IMR-90 (cell line): ENCODE results near the gene AWAT2. TPM values are rescaled to one million over a fixed set of nuclear protein-coding genes. Genes with fewer than 3 reads are reported as not detected.

Source experiments
- ATAC-seq: fragments of 200-7000 bp; cut with Tn5 transposase; 2 replicates; pipeline ENCODE4 v1.9.1; 2020; ENCODE audit warnings: low read depth, mild to moderate bottlenecking, moderate library complexity
- BruUV-seq: library from RNA; stranded (reverse); fragments of 400-500 nt; replicated peaks from 2 replicates; lab custom pipeline; 2021; lab: Mats Ljungman, UMichigan
- CTCF ChIA-PET: fragments of 300-600 bp; formaldehyde crosslinking; extraction: SDS; loops from one replicate; lab custom pipeline; 2021; ENCODE audit warnings: antibody characterized with exemption; lab: Yijun Ruan, JAX
- POLR2A ChIA-PET: fragments of 300-600 bp; sonication (Branson Sonifier 250); formaldehyde crosslinking; loops from one replicate; lab custom pipeline; 2022; ENCODE audit warnings: antibody characterized with exemption; ENCODE audit not compliant: unreplicated experiment; lab: Charles Lee
- DNase-seq: peaks from one replicate; pipeline ENCODE4 v3.0.0; 2013
- H2AFZ ChIP-seq: replicated peaks from 2 replicates; pipeline ENCODE3; 2013; ENCODE audit warnings: low read length, mild to moderate bottlenecking; ENCODE audit not compliant: poor library complexity
- H2AK5ac ChIP-seq: 2 replicates; pipeline ENCODE4 v1.6.1; 2013; ENCODE audit warnings: low read depth, low read length, inconsistent platforms
- H2AK9ac ChIP-seq: replicated peaks from 2 replicates; pipeline ENCODE3; 2013; ENCODE audit warnings: mild to moderate bottlenecking, low read depth, low read length, moderate library complexity; ENCODE audit not compliant: poor library complexity
- H2BK120ac ChIP-seq: 2 replicates; pipeline ENCODE4 v1.6.1; 2013; ENCODE audit warnings: low read depth, low read length, inconsistent platforms
- H2BK15ac ChIP-seq: 3 replicates; pipeline ENCODE4 v1.6.1; 2013; ENCODE audit warnings: low read depth, low read length, inconsistent platforms
- H2BK20ac ChIP-seq: 2 replicates; pipeline ENCODE4 v1.6.1; 2013; ENCODE audit warnings: low read depth, mild to moderate bottlenecking, inconsistent platforms, low read length, moderate library complexity
- H2BK5ac ChIP-seq: 2 replicates; pipeline ENCODE4 v1.6.1; 2013; ENCODE audit warnings: mild to moderate bottlenecking, low read depth, low read length, inconsistent platforms; ENCODE audit not compliant: poor library complexity, severe bottlenecking
- H3K14ac ChIP-seq: replicated peaks from 2 replicates; pipeline ENCODE4 v1.6.1; 2013; ENCODE audit warnings: low read depth, low read length, inconsistent platforms
- H3K18ac ChIP-seq: 2 replicates; pipeline ENCODE4 v1.6.1; 2013; ENCODE audit warnings: low read depth, low read length, control low read depth
- H3K23ac ChIP-seq: 2 replicates; pipeline ENCODE4 v1.6.1; 2013; ENCODE audit warnings: low read depth, low read length, inconsistent platforms
- H3K27ac ChIP-seq: 2 replicates; pipeline ENCODE4 v1.5.1; 2013; ENCODE audit warnings: mild to moderate bottlenecking, control low read depth, low read length; ENCODE audit not compliant: insufficient read depth
- H3K27me3 ChIP-seq: 2 replicates; pipeline ENCODE4 v1.6.1; 2013; ENCODE audit warnings: low read length; ENCODE audit not compliant: control insufficient read depth, insufficient read depth
- H3K36me3 ChIP-seq: 2 replicates; pipeline ENCODE4 v1.6.1; 2013; ENCODE audit warnings: low read length, mixed read lengths; ENCODE audit not compliant: control insufficient read depth, insufficient read depth
- H3K4ac ChIP-seq: 2 replicates; pipeline ENCODE4 v1.6.1; 2013; ENCODE audit warnings: low read depth, low read length, inconsistent platforms
- H3K4me1 ChIP-seq: 2 replicates; pipeline ENCODE4 v1.6.1; 2013; ENCODE audit warnings: low read length, mixed read lengths; ENCODE audit not compliant: control insufficient read depth, insufficient read depth
- H3K4me2 ChIP-seq: 2 replicates; pipeline ENCODE4 v1.6.1; 2013; ENCODE audit warnings: low read depth, mild to moderate bottlenecking, control low read depth, low read length, moderate library complexity
- H3K4me3 ChIP-seq: 2 replicates; pipeline ENCODE4 v1.5.1; 2013; ENCODE audit warnings: low read depth, mild to moderate bottlenecking, control low read depth, low read length, moderate library complexity; ENCODE audit not compliant: insufficient read depth
- H3K56ac ChIP-seq: 2 replicates; pipeline ENCODE4 v1.6.1; 2013; ENCODE audit warnings: low read length, inconsistent platforms; ENCODE audit not compliant: insufficient read depth; ENCODE audit errors: extremely low read depth
- H3K79me1 ChIP-seq, 2 experiments: 2 replicates each; pipeline ENCODE4 v1.6.1; 2013; ENCODE audit warnings: low read length in 2 of 2, inconsistent platforms in 1 of 2, low read depth in 1 of 2
- H3K9ac ChIP-seq: 2 replicates; pipeline ENCODE4 v1.6.1; 2013; ENCODE audit warnings: low read depth, low read length, control low read depth
- H3K9me1 ChIP-seq: 2 replicates; pipeline ENCODE4 v1.6.1; 2013; ENCODE audit warnings: low read length, inconsistent platforms; ENCODE audit not compliant: insufficient read depth
- H3K9me3 ChIP-seq: 2 replicates; pipeline ENCODE4 v1.6.1; 2013; ENCODE audit warnings: low read length; ENCODE audit not compliant: control insufficient read depth, insufficient read depth
- H4K20me1 ChIP-seq: 2 replicates; pipeline ENCODE4 v1.6.1; 2013; ENCODE audit warnings: low read length, inconsistent platforms; ENCODE audit not compliant: insufficient read depth
- H4K5ac ChIP-seq: 2 replicates; pipeline ENCODE4 v1.6.1; 2013; ENCODE audit warnings: mild to moderate bottlenecking, low read depth, low read length, control low read depth
- H4K8ac ChIP-seq, 2 experiments: 2 replicates each; pipeline ENCODE4 v1.6.1; 2013; ENCODE audit warnings: low read depth in 2 of 2, low read length in 2 of 2, control low read depth in 1 of 2, inconsistent platforms in 1 of 2
- H4K91ac ChIP-seq: 2 replicates; pipeline ENCODE4 v1.6.1; 2013; ENCODE audit warnings: low read depth, low read length, inconsistent platforms; ENCODE audit not compliant: insufficient read depth
- BHLHE40 ChIP-seq: fragments of 150-350 bp; IDR thresholded peaks from 2 replicates; pipeline ENCODE4 v1.6.1; 2016; ENCODE audit warnings: mild to moderate bottlenecking, low read depth, low read length
- CHD1 ChIP-seq: IDR thresholded peaks from 2 replicates; pipeline ENCODE4 v1.6.1; 2012; ENCODE audit warnings: low read depth, low read length, improper control_type of control experiment
- FOS ChIP-seq: fragments of 150-350 bp; IDR thresholded peaks from 2 replicates; pipeline ENCODE4 v1.6.1; 2016; ENCODE audit warnings: low read depth, low read length
- MXI1 ChIP-seq: IDR thresholded peaks from 2 replicates; pipeline ENCODE4 v1.6.1; 2012; ENCODE audit warnings: low read depth, mild to moderate bottlenecking, low read length, moderate library complexity, borderline replicate concordance
- POLR2A ChIP-seq: IDR thresholded peaks from 2 replicates; pipeline ENCODE4 v1.6.1; 2012; ENCODE audit warnings: mild to moderate bottlenecking, low read depth, low read length
- SMC3 ChIP-seq: fragments of 150-350 bp; IDR thresholded peaks from 2 replicates; pipeline ENCODE4 v1.6.1; 2016; ENCODE audit warnings: low read depth, mild to moderate bottlenecking, antibody characterized with exemption, low read length, moderate library complexity
- WGBS, 2 experiments: methylation state at CpG; one replicate each; pipeline versions ENCODE4 v1.1.5 to v1.1.7; 2013; ENCODE audit warnings: missing lambda C conversion rate in 2 of 2; ENCODE audit not compliant: insufficient read length in 1 of 2; ENCODE audit errors: extremely low coverage in 2 of 2; 5-methylcytosine and 5-hydroxymethylcytosine counted together
- dilution Hi-C: fragments of 300-500 bp; cut with HindIII; formaldehyde crosslinking; loops from one replicate; pipeline ENCODE4 v1.14.3; 2018; ENCODE audit warnings: low sequenced_read_pairs; ENCODE audit not compliant: unreplicated experiment
- in situ Hi-C: fragments of 300-500 bp; cut with MboI; formaldehyde crosslinking; loops from 3 replicates; pipeline ENCODE4 v1.14.3; 2019; ENCODE audit warnings: low sequenced_read_pairs, inconsistent platforms, mixed read lengths
- intact Hi-C: fragments of 100-400 bp; cut with micrococcal nuclease; formaldehyde crosslinking; loops from 2 replicates; pipeline ENCODE4 v1.10.0; 2022
- polyA plus RNA-seq, 3 experiments: library from polyadenylated mRNA; depleted of rRNA; stranded (reverse); fragments of >200 nt; gene quantifications; 2 replicates each; pipeline ENCODE4 v1.2.3, GENCODE V29; 2012; ENCODE audit warnings: low replicate concordance in 1 of 3
- total RNA-seq: library from RNA; depleted of rRNA; stranded (reverse); fragments of >200 nt; gene quantifications from 2 replicates; pipeline ENCODE4 v1.2.3, GENCODE V29; 2012
- TF ChIP-seq, protein P1 (sequence below): fragments of 150-350 bp; IDR thresholded peaks from 2 replicates; pipeline ENCODE4 v1.6.1; 2017; ENCODE audit warnings: mild to moderate bottlenecking, antibody characterized with exemption, low read length, low read depth
- TF ChIP-seq, protein P2 (sequence below): fragments of 150-350 bp; IDR thresholded peaks from 2 replicates; pipeline ENCODE4 v1.6.1; 2016; ENCODE audit warnings: low read depth, mild to moderate bottlenecking, low read length, moderate library complexity, borderline replicate concordance

Gene AWAT2
- total and polyA plus RNA-seq, 2 of the 4 experiments (the other 2 are of a cell fraction): under 0.01 TPM; not detected in 1

DNA sequence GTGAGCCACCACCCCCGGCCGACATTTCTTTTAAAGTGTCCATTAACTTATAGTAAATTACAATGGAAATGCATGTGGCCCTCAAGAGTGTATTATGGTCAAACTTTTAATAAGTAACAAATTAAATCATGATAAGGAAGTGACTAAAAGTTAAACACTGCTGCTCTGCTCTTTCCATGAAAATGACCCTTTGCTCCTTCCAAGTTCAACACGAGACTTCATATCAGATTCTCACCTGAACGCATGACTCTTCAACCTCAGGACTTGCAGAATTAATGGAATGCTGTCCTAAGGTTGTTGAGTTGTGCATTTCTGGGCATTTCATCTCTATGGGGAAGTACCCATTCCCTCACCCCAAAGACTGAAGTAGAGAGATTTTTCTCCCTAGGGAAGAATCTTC, 27.1 kb downstream of the AWAT2 start:
- no CpG with 5 or more reads among the region's 4 CpGs for WGBS, 2 experiments
- ATAC-seq: no peak

More for the DNA sequence above, 27.1 kb downstream of the AWAT2 start:
- Histone ChIP-seq H2BK15ac (no peak overlapping the region), H2AK9ac (no peak overlapping the region), H3K23ac (no peak overlapping the region), H3K9ac (no peak overlapping the region), H4K20me1 (no peaks in the 10 kb centered on the region), H2BK20ac (no peak overlapping the region), H3K27ac (no peak overlapping the region), H4K8ac (no peak overlapping the region), H2AFZ (no peak overlapping the region), H3K9me1 (no peaks in the 10 kb centered on the region), H3K27me3 (peaks cover 3% of the 10 kb centered on the region; the same call in 1 of the 2 replicates), H2BK5ac (no peak overlapping the region), H3K56ac (no peak overlapping the region), H3K36me3 (no peaks in the 10 kb centered on the region), H2AK5ac (no peak overlapping the region), H4K91ac (no peak overlapping the region), H3K14ac (no peak overlapping the region), H3K18ac (no peak overlapping the region), H2BK120ac (no peak overlapping the region), H3K79me1 (no peaks in the 10 kb centered on the region), H3K4ac (no peak overlapping the region), H3K4me1 (no peaks in the 10 kb centered on the region), H4K5ac (no peak overlapping the region), H3K4me2 (no peak overlapping the region), H3K4me3 (no peak overlapping the region), H3K9me3 (no peaks in the 10 kb centered on the region)
- no TSS peak for BruUV-seq
- intact Hi-C loops: no loop called here
- TF ChIP-seq CHD1 (no peak), POLR2A (no peak), MXI1 (no peak), SMC3 (no peak), FOS (no peak), BHLHE40 (no peak)
- TF ChIP-seq, protein P1, sequence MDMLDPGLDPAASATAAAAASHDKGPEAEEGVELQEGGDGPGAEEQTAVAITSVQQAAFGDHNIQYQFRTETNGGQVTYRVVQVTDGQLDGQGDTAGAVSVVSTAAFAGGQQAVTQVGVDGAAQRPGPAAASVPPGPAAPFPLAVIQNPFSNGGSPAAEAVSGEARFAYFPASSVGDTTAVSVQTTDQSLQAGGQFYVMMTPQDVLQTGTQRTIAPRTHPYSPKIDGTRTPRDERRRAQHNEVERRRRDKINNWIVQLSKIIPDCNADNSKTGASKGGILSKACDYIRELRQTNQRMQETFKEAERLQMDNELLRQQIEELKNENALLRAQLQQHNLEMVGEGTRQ: no peak
- TF ChIP-seq, protein P2, sequence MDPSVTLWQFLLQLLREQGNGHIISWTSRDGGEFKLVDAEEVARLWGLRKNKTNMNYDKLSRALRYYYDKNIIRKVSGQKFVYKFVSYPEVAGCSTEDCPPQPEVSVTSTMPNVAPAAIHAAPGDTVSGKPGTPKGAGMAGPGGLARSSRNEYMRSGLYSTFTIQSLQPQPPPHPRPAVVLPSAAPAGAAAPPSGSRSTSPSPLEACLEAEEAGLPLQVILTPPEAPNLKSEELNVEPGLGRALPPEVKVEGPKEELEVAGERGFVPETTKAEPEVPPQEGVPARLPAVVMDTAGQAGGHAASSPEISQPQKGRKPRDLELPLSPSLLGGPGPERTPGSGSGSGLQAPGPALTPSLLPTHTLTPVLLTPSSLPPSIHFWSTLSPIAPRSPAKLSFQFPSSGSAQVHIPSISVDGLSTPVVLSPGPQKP: no peak
- no peak for DNase-seq
- in situ Hi-C loops: no loop called here
- POLR2A ChIA-PET: no interaction called here
- dilution Hi-C loops: no loop called here
- CTCF ChIA-PET: no interaction called here
